ENCODE data around the gene FAH. TPM values are rescaled to one million over a fixed set of nuclear protein-coding genes. Genes with fewer than 3 reads are reported as not detected.

Gene FAH
- total RNA-seq, 1 donor from 2014 or later, result 67.6 TPM

GRCh38 chr15:80179935-80180334, 27.1 kb downstream of the FAH start:
- DNase-seq (ENCODE audit: low spot score), result no peak
- H3K4me3 Mint-ChIP-seq (ENCODE audit: low read depth), result no peak overlapping the region
- H3K27ac Mint-ChIP-seq, result no peak overlapping the region
- H3K4me1 Mint-ChIP-seq (ENCODE audit: low read depth), result no peaks in the 10 kb centered on the region
- intact Hi-C loops (cut with micrococcal nuclease), result no loop called here
- H3K36me3 Mint-ChIP-seq (ENCODE audit: low read depth), result peaks cover 42% of the 10 kb centered on the region
- no peaks in the 10 kb centered on the region for H3K27me3 Mint-ChIP-seq (ENCODE audit: low read depth)
- no peaks in the 10 kb centered on the region for H3K9me3 Mint-ChIP-seq

- intact Hi-C loops (cut with micrococcal nuclease), result no loop called here
- H3K36me3 Mint-ChIP-seq (ENCODE audit: low read depth), result peaks cover 47% of the 10 kb centered on the region
Measured at GRCh38 chr15:80180468-80180867, 27.7 kb downstream of the FAH start.

GRCh38 chr15:80180986-80181385, 28.2 kb downstream of the FAH start:
- H3K9me3 Mint-ChIP-seq, result no peaks in the 10 kb centered on the region
- no peaks in the 10 kb centered on the region for H3K4me1 Mint-ChIP-seq (ENCODE audit: low read depth)
- intact Hi-C loops (cut with micrococcal nuclease), result no loop called here
- H3K4me3 Mint-ChIP-seq (ENCODE audit: low read depth), result no peak overlapping the region
- DNase-seq (ENCODE audit: low spot score), result no peak
- H3K36me3 Mint-ChIP-seq (ENCODE audit: low read depth), result peaks cover 44% of the 10 kb centered on the region
- H3K27me3 Mint-ChIP-seq (ENCODE audit: low read depth), result no peaks in the 10 kb centered on the region
- H3K27ac Mint-ChIP-seq, result no peak overlapping the region

More at GRCh38 chr15:80180468-80180867, 27.7 kb downstream of the FAH start:
- Mint-ChIP-seq H3K4me3 (ENCODE audit: low read depth) (no peak overlapping the region), H3K4me1 (ENCODE audit: low read depth) (no peaks in the 10 kb centered on the region), H3K27ac (no peak overlapping the region), H3K9me3 (no peaks in the 10 kb centered on the region), H3K27me3 (ENCODE audit: low read depth) (no peaks in the 10 kb centered on the region)
- DNase-seq (ENCODE audit: low spot score), result no peak

- Mint-ChIP-seq H3K9me3 (no peaks in the 10 kb centered on the region), H3K4me3 (ENCODE audit: low read depth) (no peak overlapping the region), H3K4me1 (ENCODE audit: low read depth) (no peaks in the 10 kb centered on the region), H3K27ac (no peak overlapping the region), H3K36me3 (ENCODE audit: low read depth) (peaks cover 45% of the 10 kb centered on the region), H3K27me3 (ENCODE audit: low read depth) (no peaks in the 10 kb centered on the region)
- no peak for DNase-seq (ENCODE audit: low spot score)
- intact Hi-C loops (cut with micrococcal nuclease), result no loop called here
Measured at GRCh38 chr15:80182611-80183261, 29.9 kb downstream of the FAH start.

- Mint-ChIP-seq H3K4me1 (ENCODE audit: low read depth) (no peaks in the 10 kb centered on the region), H3K4me3 (ENCODE audit: low read depth) (no peak overlapping the region), H3K9me3 (no peaks in the 10 kb centered on the region), H3K27me3 (ENCODE audit: low read depth) (no peaks in the 10 kb centered on the region), H3K36me3 (ENCODE audit: low read depth) (peaks cover 46% of the 10 kb centered on the region), H3K27ac (no peak overlapping the region)
- no peak for DNase-seq (ENCODE audit: low spot score)
- intact Hi-C loops (cut with micrococcal nuclease), result no loop called here
Measured at GRCh38 chr15:80183306-80183705, 30.5 kb downstream of the FAH start.

GRCh38 chr15:80183886-80184285, 31.1 kb downstream of the FAH start:
- DNase-seq (ENCODE audit: low spot score), result no peak
- intact Hi-C loops (cut with micrococcal nuclease), result no loop called here

GRCh38 chr15:80184554-80184953, 31.8 kb downstream of the FAH start:
- Mint-ChIP-seq H3K36me3 (ENCODE audit: low read depth) (peaks cover 46% of the 10 kb centered on the region), H3K27ac (no peak overlapping the region), H3K27me3 (ENCODE audit: low read depth) (no peaks in the 10 kb centered on the region), H3K4me3 (ENCODE audit: low read depth) (no peak overlapping the region), H3K9me3 (no peaks in the 10 kb centered on the region), H3K4me1 (ENCODE audit: low read depth) (no peaks in the 10 kb centered on the region)
- DNase-seq (ENCODE audit: low spot score), result no peak
- intact Hi-C loops (cut with micrococcal nuclease), result no loop called here

More at GRCh38 chr15:80183886-80184285, 31.1 kb downstream of the FAH start:
- Mint-ChIP-seq H3K9me3 (no peaks in the 10 kb centered on the region), H3K27ac (no peak overlapping the region), H3K27me3 (ENCODE audit: low read depth) (no peaks in the 10 kb centered on the region), H3K4me1 (ENCODE audit: low read depth) (no peaks in the 10 kb centered on the region), H3K36me3 (ENCODE audit: low read depth) (peaks cover 46% of the 10 kb centered on the region), H3K4me3 (ENCODE audit: low read depth) (no peak overlapping the region)

- Mint-ChIP-seq H3K36me3 (ENCODE audit: low read depth) (peaks cover 46% of the 10 kb centered on the region), H3K9me3 (no peaks in the 10 kb centered on the region), H3K4me3 (ENCODE audit: low read depth) (no peak overlapping the region), H3K27ac (no peak overlapping the region), H3K4me1 (ENCODE audit: low read depth) (no peaks in the 10 kb centered on the region), H3K27me3 (ENCODE audit: low read depth) (no peaks in the 10 kb centered on the region)
- intact Hi-C loops (cut with micrococcal nuclease), result no loop called here
- no peak for DNase-seq (ENCODE audit: low spot score)
Measured at GRCh38 chr15:80185152-80185551, 32.4 kb downstream of the FAH start.

- Mint-ChIP-seq H3K4me3 (ENCODE audit: low read depth) (no peak overlapping the region), H3K27me3 (ENCODE audit: low read depth) (no peaks in the 10 kb centered on the region), H3K4me1 (ENCODE audit: low read depth) (no peaks in the 10 kb centered on the region), H3K27ac (no peak overlapping the region), H3K9me3 (no peaks in the 10 kb centered on the region), H3K36me3 (ENCODE audit: low read depth) (peaks cover 45% of the 10 kb centered on the region)
- no peak for DNase-seq (ENCODE audit: low spot score)
- intact Hi-C loops (cut with micrococcal nuclease), result no loop called here
Measured at GRCh38 chr15:80186066-80186465, 33.3 kb downstream of the FAH start.

GRCh38 chr15:80186597-80186996, 33.8 kb downstream of the FAH start:
- intact Hi-C loops (cut with micrococcal nuclease), result no loop called here
- H3K36me3 Mint-ChIP-seq (ENCODE audit: low read depth), result peaks cover 43% of the 10 kb centered on the region
- H3K27me3 Mint-ChIP-seq (ENCODE audit: low read depth), result no peaks in the 10 kb centered on the region
- no peak for DNase-seq (ENCODE audit: low spot score)
- no peaks in the 10 kb centered on the region for H3K9me3 Mint-ChIP-seq
- H3K4me1 Mint-ChIP-seq (ENCODE audit: low read depth), result no peaks in the 10 kb centered on the region
- no peak overlapping the region for H3K4me3 Mint-ChIP-seq (ENCODE audit: low read depth)
- no peak overlapping the region for H3K27ac Mint-ChIP-seq

- intact Hi-C loops (cut with micrococcal nuclease), result no loop called here
- Mint-ChIP-seq H3K9me3 (no peaks in the 10 kb centered on the region), H3K27me3 (ENCODE audit: low read depth) (no peaks in the 10 kb centered on the region), H3K27ac (no peak overlapping the region), H3K4me1 (ENCODE audit: low read depth) (no peaks in the 10 kb centered on the region), H3K36me3 (ENCODE audit: low read depth) (peaks cover 33% of the 10 kb centered on the region), H3K4me3 (ENCODE audit: low read depth) (no peak overlapping the region)
- no peak for DNase-seq (ENCODE audit: low spot score)
Measured at GRCh38 chr15:80188251-80188650, 35.5 kb downstream of the FAH start.

GRCh38 chr15:80191198-80191597, 38.4 kb downstream of the FAH start:
- Mint-ChIP-seq H3K27ac (no peak overlapping the region), H3K27me3 (ENCODE audit: low read depth) (no peaks in the 10 kb centered on the region), H3K9me3 (no peaks in the 10 kb centered on the region), H3K4me3 (ENCODE audit: low read depth) (no peak overlapping the region), H3K36me3 (ENCODE audit: low read depth) (peaks cover 13% of the 10 kb centered on the region), H3K4me1 (ENCODE audit: low read depth) (no peaks in the 10 kb centered on the region)
- no peak for DNase-seq (ENCODE audit: low spot score)
- intact Hi-C loops (cut with micrococcal nuclease), result no loop called here

GRCh38 chr15:80191897-80192595, 39.2 kb downstream of the FAH start:
- Mint-ChIP-seq H3K4me3 (ENCODE audit: low read depth) (no peak overlapping the region), H3K27me3 (ENCODE audit: low read depth) (no peaks in the 10 kb centered on the region), H3K27ac (no peak overlapping the region), H3K36me3 (ENCODE audit: low read depth) (peaks cover 8% of the 10 kb centered on the region), H3K4me1 (ENCODE audit: low read depth) (no peaks in the 10 kb centered on the region), H3K9me3 (no peaks in the 10 kb centered on the region)
- no peak for DNase-seq (ENCODE audit: low spot score)
- intact Hi-C loops (cut with micrococcal nuclease), result no loop called here
